SK-N-DZ (cell line): ENCODE data around the gene RNF130.
"Not testable (repeated sequence)": the region's sequence is repeated elsewhere in the genome, so short reads cannot be mapped to it uniquely, and the experiment has no call there.

Source experiments
- DNase-seq: peaks from one replicate; pipeline ENCODE4 v3.0.0-alpha.2; 2015; ENCODE audit warnings: low spot score

Gene RNF130

GRCh38 chr5:180103487-180104167 is 32.1 kb upstream of the RNF130 start:
- DNase-seq: no peak

DNA sequence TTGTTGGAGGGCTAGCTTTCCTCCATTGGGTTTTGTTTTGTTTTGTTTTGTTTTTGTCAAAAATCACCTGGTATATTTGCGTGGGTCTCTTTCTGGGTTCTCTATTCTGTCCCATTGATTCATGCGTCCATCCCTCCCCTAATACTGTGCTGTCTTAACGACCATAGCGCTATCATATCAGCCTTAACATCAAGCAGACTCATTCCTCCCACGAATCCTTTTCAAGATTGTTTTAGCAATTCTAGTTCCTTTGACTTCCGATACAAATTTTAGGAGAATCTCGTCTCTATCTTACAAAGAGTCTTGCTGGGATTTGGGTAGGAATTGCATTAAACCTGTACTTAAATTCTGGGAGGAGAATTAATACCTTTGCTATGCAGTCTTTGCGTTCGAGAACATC is 31.1 kb upstream of the RNF130 start:
- DNase-seq: no peak

GRCh38 chr5:180101451-180102105 is 30.0 kb upstream of the RNF130 start:
- DNase-seq: no peak

GRCh38 chr5:180100621-180101450 is 29.3 kb upstream of the RNF130 start:
- no peak for DNase-seq

DNA sequence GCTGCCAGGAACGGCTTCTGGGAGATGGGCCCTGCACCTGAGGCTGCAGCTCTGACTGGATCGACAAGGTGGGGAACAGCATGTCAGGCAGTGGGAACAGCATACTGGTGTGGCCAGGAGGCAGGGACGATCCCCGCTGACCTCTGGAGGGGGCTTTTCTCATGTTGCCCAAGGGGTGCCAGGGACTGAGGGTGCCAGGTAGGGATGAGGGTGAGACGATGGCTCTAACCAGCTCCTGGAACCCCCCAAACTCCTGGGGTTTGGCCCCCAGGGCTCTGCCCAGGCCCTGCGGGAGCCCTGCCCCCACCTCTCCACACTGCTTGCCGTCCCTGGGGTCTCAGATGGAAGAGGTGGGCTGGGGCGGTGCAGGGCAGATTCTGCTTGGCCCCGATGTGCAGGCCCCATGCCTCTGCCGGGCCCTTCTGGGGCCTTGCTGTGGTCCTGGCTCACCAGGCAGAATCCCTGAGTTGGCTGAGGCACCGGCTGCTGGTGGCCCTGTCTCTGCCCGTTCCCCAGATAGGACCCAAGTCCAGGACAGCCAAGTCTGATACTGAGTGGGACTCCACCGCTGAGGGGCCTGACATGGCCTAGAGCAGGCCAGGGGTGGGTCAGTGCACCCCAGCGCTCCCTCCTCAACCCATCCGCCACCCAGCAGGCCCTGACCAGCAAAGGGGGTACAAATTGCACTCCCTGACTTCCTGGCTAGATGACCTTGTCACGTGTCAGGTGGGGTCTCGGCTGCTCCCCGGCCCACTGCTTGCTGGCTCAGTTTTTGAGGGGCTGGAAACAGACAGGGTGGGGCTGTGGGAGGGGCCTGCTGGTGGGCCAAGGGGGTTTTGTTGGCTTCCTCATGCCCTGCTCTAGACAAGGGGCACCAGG is 28.4 kb upstream of the RNF130 start:
- DNase-seq: no peak

DNA sequence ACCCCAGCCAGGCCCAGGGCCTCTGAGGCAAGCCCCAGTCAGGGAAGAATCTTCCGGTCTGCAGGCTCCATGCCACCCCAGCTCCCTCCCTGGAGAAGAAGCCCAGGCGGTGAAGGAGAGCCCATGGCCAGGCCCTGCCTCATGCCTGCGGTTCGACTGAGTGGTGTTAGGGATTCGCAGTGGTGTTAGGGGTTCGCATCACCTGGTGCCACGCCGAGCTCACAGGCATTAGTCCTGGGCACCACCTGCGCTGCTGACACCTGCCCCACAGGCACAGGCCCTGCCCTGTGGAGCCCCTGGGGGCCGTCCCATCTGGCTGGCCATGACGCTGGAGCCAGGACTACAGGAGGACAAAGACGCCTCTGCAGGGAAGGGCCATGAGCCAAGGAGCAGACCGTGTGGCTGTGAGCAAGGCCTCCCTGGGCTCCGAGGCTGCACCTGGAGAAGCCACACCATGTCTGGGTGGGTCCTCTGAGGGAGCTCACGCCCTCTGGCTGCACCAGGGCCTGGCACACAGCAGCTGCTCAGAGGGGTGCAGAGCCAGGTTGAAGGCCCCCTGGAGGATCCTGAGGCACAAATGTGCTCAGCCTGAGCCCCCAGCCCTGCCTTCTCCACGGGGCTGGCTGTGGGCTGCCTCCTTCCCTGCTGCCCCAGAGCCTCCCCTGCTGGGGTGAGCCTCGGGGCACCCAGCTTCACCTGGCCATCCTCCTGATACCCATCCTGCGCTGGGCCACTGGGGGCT is 27.6 kb upstream of the RNF130 start:
- no peak for DNase-seq

GRCh38 chr5:180098526-180098925 is 27.0 kb upstream of the RNF130 start:
- no peak for DNase-seq

DNA sequence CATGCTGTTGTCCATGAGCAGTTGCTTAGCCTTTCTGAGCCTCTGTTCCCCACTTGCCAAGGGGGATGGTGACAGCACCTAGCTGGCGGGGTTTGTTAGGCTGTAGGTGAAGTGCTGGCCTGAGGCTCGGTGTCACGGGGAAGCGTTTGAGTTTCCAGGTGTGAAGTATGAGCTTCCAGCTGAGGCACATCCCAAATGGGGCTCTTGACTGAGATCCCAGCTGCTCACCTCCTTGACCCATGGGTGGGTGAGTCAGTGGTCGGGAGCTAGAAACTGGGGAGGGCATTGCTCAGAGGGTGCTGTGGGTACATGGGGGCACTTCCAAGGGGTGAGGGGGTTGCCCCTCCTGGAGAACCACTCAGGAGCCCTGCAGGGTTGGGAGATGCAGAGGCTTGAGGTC is 26.4 kb upstream of the RNF130 start:
- DNase-seq: no peak

DNA sequence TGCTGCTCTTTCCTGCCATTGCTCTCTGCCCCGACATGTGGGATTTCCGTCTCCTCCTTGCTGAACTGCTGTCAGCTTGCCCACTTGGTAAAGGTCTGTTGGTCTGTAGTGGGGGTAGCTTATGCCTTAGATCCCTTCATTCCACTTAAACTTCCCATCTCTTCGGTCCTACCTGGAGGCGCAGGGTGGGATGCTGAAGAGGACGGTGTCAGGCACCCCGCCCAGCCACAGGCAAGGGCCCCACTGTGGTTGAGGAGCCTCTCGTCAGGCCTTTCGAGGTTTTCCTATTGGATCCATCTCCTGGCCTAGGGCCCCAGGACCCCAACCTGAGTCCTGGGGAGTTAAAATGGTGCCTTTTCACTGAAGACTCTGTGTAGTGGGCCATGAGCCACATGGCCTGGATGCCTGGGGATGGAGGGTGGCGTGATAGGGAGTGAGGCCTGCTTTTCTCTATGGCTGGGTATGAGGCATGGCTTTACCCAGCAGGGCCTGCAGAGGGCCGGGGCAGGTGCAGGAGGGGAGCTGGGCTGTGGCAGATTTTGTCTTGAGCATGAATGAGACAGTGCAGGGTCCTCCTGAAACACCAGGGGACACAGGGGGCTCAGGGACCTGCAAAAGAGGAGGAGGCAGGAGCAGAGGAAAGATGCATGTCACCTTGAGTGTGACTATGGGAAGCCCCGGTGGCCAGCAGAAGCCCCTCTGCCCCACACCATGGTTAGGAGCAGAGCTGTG is 25.8 kb upstream of the RNF130 start:
- DNase-seq: no peak

- no peak for DNase-seq
These were observed 25.1 kb upstream of the RNF130 start for GRCh38 chr5:180096616-180097015.

DNA sequence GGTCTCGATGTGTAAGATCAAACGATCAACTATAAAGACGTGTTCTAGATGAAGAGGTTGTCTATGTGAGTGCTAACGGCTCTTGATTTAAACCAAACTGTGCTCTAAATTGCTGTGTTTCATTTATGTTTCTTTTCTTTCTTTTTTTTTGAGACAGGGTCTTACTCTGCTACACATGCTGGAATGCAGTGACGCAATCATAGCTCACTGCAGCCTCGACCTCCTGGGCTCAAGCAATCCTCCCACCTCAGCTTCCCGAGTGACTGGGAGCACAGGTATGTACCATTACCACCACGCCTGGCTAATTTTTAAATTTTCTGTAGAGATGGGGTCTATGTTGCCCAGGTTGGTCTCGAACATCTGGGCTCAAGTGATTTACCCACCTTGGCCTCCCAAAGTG is 24.0 kb upstream of the RNF130 start:
- no peak for DNase-seq

- DNase-seq: no peak
These were observed 22.3 kb upstream of the RNF130 start for GRCh38 chr5:180093651-180094382.

- no peak for DNase-seq
These were observed 21.7 kb upstream of the RNF130 start for GRCh38 chr5:180093241-180093640.

GRCh38 chr5:180090769-180091546 is 19.4 kb upstream of the RNF130 start:
- peak; percentile 69 for DNase-seq

DNA sequence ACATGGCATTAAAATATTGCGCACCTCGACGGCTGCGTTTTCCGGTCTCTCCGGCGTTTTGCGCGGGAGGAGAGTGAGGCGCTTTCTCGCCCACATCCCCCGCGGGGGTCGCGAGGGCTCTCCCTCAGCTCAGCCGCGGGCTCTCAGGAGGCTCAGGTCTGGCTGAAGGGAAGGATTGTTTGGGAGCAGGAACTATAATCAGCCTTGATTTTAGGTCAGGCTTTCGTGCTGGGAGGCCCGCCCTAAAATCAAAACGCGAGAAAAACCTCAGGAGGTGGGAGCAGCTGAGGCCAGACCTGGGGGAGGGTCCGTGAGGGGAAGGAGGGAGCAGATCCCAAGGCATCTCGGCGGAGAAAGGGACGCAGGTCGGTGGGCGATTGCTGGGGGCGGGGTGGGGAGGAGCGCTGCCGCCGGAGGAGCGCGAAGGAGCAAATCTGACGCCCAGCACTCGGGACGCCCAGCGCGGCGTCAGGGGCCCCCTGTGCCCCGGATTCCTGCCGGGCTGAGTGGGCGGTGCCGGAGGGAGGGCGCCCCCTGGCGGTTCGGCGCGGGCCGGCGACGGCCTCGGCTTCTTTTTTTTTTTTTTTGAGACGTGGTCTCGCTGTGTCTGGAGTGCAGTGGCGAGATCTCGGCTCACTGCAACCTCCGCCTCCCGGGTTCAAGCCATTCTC is 18.7 kb upstream of the RNF130 start:
- DNase-seq: peak; percentile 78

DNA sequence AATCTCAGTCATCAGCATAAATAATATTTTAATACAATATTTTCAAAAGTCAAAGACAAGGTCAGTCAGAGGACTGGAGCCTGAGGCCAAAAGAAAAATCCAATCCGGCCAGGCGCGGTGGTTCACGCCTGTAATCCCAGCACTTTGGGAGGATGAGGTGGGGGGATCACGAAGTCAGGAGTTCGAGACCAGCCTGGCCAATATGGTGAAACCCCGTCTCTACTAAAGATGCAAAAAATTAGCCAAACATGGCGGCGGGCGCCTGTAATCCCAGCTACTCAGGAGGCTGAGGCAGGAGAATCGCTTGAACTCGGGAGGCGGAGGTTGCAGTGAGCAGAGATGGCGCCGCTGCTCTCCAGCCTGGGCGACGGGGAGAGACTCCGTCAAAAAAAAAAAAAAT is 18.1 kb upstream of the RNF130 start:
- DNase-seq: not testable (repeated sequence)

DNA sequence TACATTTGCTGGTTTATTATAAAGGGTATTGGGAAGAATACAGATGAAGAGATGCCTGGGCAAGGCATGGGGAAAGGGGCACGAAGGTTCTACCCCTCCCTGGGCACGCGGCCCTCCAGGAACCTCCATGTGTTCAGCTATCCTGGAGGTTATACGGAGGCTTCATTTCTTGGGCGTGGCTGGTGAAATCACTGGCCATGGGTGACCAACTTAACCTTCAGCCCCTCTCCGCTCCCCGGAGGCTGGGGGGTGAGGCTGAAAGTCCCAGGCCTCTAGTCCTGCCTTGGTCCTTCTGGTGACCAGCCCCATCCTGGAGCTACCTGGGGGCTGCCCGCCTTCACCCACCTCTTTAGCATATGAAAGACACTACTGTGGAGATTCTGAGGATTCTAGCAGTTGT is 17.0 kb upstream of the RNF130 start:
- DNase-seq: no peak

- no peak for DNase-seq
These were observed 15.3 kb upstream of the RNF130 start for GRCh38 chr5:180086816-180087399.
